Keratinocyte (primary cell): ENCODE results near the gene CTCFL. TPM values are rescaled to one million over a fixed set of nuclear protein-coding genes. Genes with fewer than 3 reads are reported as not detected.

Source experiments
- DNase-seq: peaks from one replicate; pipeline ENCODE4 v3.0.0-alpha.2; 2011; ENCODE audit warnings: low read depth, missing footprints, low spot score
- FAIRE-seq: peaks from 2 replicates; lab custom pipeline; 2011; peaks lifted over from hg19 to GRCh38; lab: Jason Lieb, UNC
- H2AFZ ChIP-seq: 2 replicates; pipeline ENCODE4 v1.6.0; 2012; ENCODE audit warnings: low read length, control low read depth, inconsistent platforms; ENCODE audit not compliant: control insufficient read depth
- H3K27ac ChIP-seq: 2 replicates; pipeline ENCODE4 v1.5.1; 2011; ENCODE audit warnings: low read length; ENCODE audit not compliant: control insufficient read depth, insufficient read depth
- H3K27me3 ChIP-seq: 3 replicates; pipeline ENCODE4 v1.6.0; 2011; ENCODE audit warnings: low read length; ENCODE audit not compliant: control insufficient read depth, insufficient read depth; ENCODE audit errors: extremely low read depth
- H3K36me3 ChIP-seq, 2 experiments: 2 replicates in 1 of 2; 3 replicates in 1 of 2; pipeline ENCODE4 v1.5.1; 2011; ENCODE audit warnings: low read length in 2 of 2, mild to moderate bottlenecking in 1 of 2; ENCODE audit not compliant: control insufficient read depth in 2 of 2, insufficient read depth in 2 of 2; ENCODE audit errors: extremely low read depth in 1 of 2
- H3K4me1 ChIP-seq: 3 replicates; pipeline ENCODE4 v1.5.1; 2011; ENCODE audit warnings: low read length; ENCODE audit not compliant: control insufficient read depth, insufficient read depth; ENCODE audit errors: extremely low read depth
- H3K4me2 ChIP-seq: 3 replicates; pipeline ENCODE4 v1.6.0; 2011; ENCODE audit warnings: low read depth, low read length; ENCODE audit not compliant: control insufficient read depth, insufficient read depth; ENCODE audit errors: extremely low read depth
- H3K4me3 ChIP-seq, 3 experiments: fragments of 200-600 bp in 1 of 3; sonication (generic) in 1 of 3; 2 replicates in 2 of 3; 3 replicates in 1 of 3; pipeline ENCODE4 v1.5.1; 2011 to 2016; ENCODE audit warnings: low read length in 3 of 3, mild to moderate bottlenecking in 3 of 3, control low read depth in 2 of 3, inconsistent platforms in 1 of 3, low read depth in 1 of 3, mixed read lengths in 1 of 3, mixed run types in 1 of 3, moderate library complexity in 1 of 3; ENCODE audit not compliant: control insufficient read depth in 2 of 3, insufficient read depth in 2 of 3; ENCODE audit errors: extremely low read depth in 1 of 3
- H3K79me2 ChIP-seq: 2 replicates; pipeline ENCODE4 v1.6.0; 2012; ENCODE audit warnings: low read length; ENCODE audit not compliant: control insufficient read depth, insufficient read depth
- H3K9ac ChIP-seq: 3 replicates; pipeline ENCODE4 v1.6.0; 2011; ENCODE audit warnings: low read length; ENCODE audit not compliant: control insufficient read depth, insufficient read depth; ENCODE audit errors: extremely low read depth
- H3K9me1 ChIP-seq: 3 replicates; pipeline ENCODE4 v1.6.0; 2011; ENCODE audit warnings: low read length; ENCODE audit not compliant: control insufficient read depth, insufficient read depth; ENCODE audit errors: extremely low read depth
- H3K9me3 ChIP-seq: 2 replicates; pipeline ENCODE4 v1.5.1; 2012; ENCODE audit warnings: low read depth, low read length; ENCODE audit not compliant: control insufficient read depth
- H4K20me1 ChIP-seq: 3 replicates; pipeline ENCODE4 v1.6.0; 2011; ENCODE audit warnings: low read length; ENCODE audit not compliant: control insufficient read depth, insufficient read depth; ENCODE audit errors: extremely low read depth
- CTCF ChIP-seq, 3 experiments: IDR thresholded peaks in 1 of 3; conservative IDR thresholded peaks in 1 of 3; optimal IDR thresholded peaks in 1 of 3; 2 replicates in 2 of 3; 3 replicates in 1 of 3; pipeline versions ENCODE3 to v1.5.1; 2011; ENCODE audit warnings: low read length in 3 of 3, mild to moderate bottlenecking in 3 of 3, moderate library complexity in 2 of 3, control low read depth in 1 of 3, inconsistent platforms in 1 of 3; ENCODE audit not compliant: insufficient read depth in 2 of 3; ENCODE audit errors: extremely low read depth in 1 of 3
- EZH2 ChIP-seq: IDR thresholded peaks from one replicate; pipeline ENCODE4 v1.6.1; 2012; ENCODE audit warnings: inconsistent platforms, mild to moderate bottlenecking, low read length, moderate library complexity
- dilution Hi-C: fragments of 300-500 bp; cut with MboI; formaldehyde crosslinking; loops from one replicate; pipeline ENCODE4 v1.7.0; 2020; ENCODE audit warnings: low sequenced_read_pairs; ENCODE audit not compliant: extremely low pct_ligation_motif_present
- polyA plus RNA-seq, 5 experiments: library from polyadenylated mRNA; depleted of rRNA in 3 of 5; stranded (reverse) in 3 of 5; stranded (forward) in 1 of 5; unstranded in 1 of 5; fragments of >200 nt; gene quantifications; 1 replicate in 1 of 5; 2 replicates in 3 of 5; 3 replicates in 1 of 5; pipeline versions ENCODE4 v1.2.1 to v1.2.3, GENCODE V29; 2011 to 2012; ENCODE audit warnings: missing spikeins in 2 of 5, low read depth in 1 of 5, low replicate concordance in 1 of 5

The CTCFL gene
- polyA plus RNA-seq, 1 donor (not counting 4 experiments of a cell fraction or from before 2014, with no cell fraction given): not detected

DNA sequence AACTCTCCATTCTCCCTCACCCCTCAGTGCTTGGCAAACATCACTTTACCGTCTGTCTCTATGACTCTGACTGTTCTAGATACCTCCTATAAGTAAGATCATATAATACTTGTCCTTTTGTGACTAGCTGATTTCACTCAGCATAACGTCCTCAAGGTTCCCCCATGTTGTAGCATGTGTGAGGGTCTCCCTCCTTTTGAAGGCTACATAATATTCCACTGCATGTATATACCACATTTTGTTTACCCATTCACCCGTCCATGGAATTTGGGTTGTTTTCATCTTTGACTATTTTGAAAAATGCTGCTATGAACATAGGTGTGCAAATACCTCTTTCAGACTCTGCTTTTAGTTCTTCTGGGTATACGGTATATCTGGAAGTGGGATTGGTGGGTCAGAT is 28.3 kb downstream of the CTCFL start:
- Histone ChIP-seq H3K79me2 (no peaks in the 10 kb centered on the region), H3K4me1 (peaks cover 2% of the 10 kb centered on the region), H2AFZ (no peak overlapping the region), H3K9me1 (no peaks in the 10 kb centered on the region), H3K4me2 (no peak overlapping the region), H3K27me3 (peaks cover 28% of the 10 kb centered on the region), H3K4me3 (no peak overlapping the region), H3K9me3 (no peaks in the 10 kb centered on the region), H4K20me1 (no peaks in the 10 kb centered on the region), H3K36me3 (no peaks in the 10 kb centered on the region), H3K9ac (no peak overlapping the region), H3K27ac (no peak overlapping the region)
- DNase-seq: no peak
- no peak for TF ChIP-seq EZH2
- TF ChIP-seq CTCF (optimal IDR thresholded peaks at IDR 0.05 in 1 of 3, IDR thresholded peaks at IDR 0.05 in 1 of 3, conservative IDR thresholded peaks at IDR 0.05 in 1 of 3; ENCODE audit: extremely low read depth in 1 of 3, insufficient read depth in 2 of 3, low read length in 3 of 3): no peak
- dilution Hi-C loops: no loop called here
- no peak for FAIRE-seq

GRCh38 chr20:57495978-57496377 is 29.0 kb downstream of the CTCFL start:
- dilution Hi-C loops: no loop called here
- no peak overlapping the region for H3K9ac ChIP-seq
- H3K4me1 ChIP-seq: peaks cover 2% of the 10 kb centered on the region
- DNase-seq (no peak), FAIRE-seq (no peak)
- no peak overlapping the region for H3K4me2 ChIP-seq
- no peak overlapping the region for H2AFZ ChIP-seq
- no peaks in the 10 kb centered on the region for H3K36me3 ChIP-seq
- no peaks in the 10 kb centered on the region for H4K20me1 ChIP-seq
- no peak overlapping the region for H3K4me3 ChIP-seq
- H3K27me3 ChIP-seq: peaks cover 26% of the 10 kb centered on the region
- no peak for TF ChIP-seq EZH2
- no peaks in the 10 kb centered on the region for H3K9me1 ChIP-seq
- no peaks in the 10 kb centered on the region for H3K79me2 ChIP-seq
- H3K27ac ChIP-seq: no peak overlapping the region
- H3K9me3 ChIP-seq: no peaks in the 10 kb centered on the region

- no peaks in the 10 kb centered on the region for H3K4me1 ChIP-seq
- H2AFZ ChIP-seq: no peak overlapping the region
- H3K9me1 ChIP-seq: no peaks in the 10 kb centered on the region
- H3K79me2 ChIP-seq: no peaks in the 10 kb centered on the region
- no peaks in the 10 kb centered on the region for H4K20me1 ChIP-seq
- dilution Hi-C loops: no loop called here
- no peak overlapping the region for H3K4me3 ChIP-seq
- FAIRE-seq (no peak), DNase-seq (no peak)
- H3K4me2 ChIP-seq: no peak overlapping the region
- no peaks in the 10 kb centered on the region for H3K9me3 ChIP-seq
- H3K27ac ChIP-seq: no peak overlapping the region
- no peak overlapping the region for H3K9ac ChIP-seq
- H3K36me3 ChIP-seq: no peaks in the 10 kb centered on the region
- H3K27me3 ChIP-seq: peaks cover 12% of the 10 kb centered on the region
- TF ChIP-seq EZH2 (no peak), CTCF (optimal IDR thresholded peaks at IDR 0.05 in 1 of 3, IDR thresholded peaks at IDR 0.05 in 1 of 3, conservative IDR thresholded peaks at IDR 0.05 in 1 of 3; ENCODE audit: extremely low read depth in 1 of 3, insufficient read depth in 2 of 3, low read length in 3 of 3) (no peak)
Measured at GRCh38 chr20:57493091-57493615, 31.8 kb downstream of the CTCFL start.
